ENCODE results near the gene DISP3.

The DISP3 gene

GRCh38 chr1:11463177-11463576 lies 15.8 kb upstream of the DISP3 start:
- H3K36me3 ChIP-seq (ENCODE audit: control insufficient read depth in 1 of 2, insufficient read depth in 2 of 2, low read length in 2 of 2): no peaks in the 10 kb centered on the region
- no peaks in the 10 kb centered on the region for H3K4me1 ChIP-seq (ENCODE audit: control insufficient read depth in 1 of 2, insufficient read depth in 2 of 2, low read length in 2 of 2)
- no peak overlapping the region for H3K4me3 ChIP-seq (ENCODE audit: low read depth in 1 of 2, low read length in 2 of 2)
- H3K27ac ChIP-seq (ENCODE audit: low read length): no peak overlapping the region
- no peaks in the 10 kb centered on the region for H3K9me3 ChIP-seq (ENCODE audit: control insufficient read depth in 1 of 2, low read length in 2 of 2)
- H3K27me3 ChIP-seq (ENCODE audit: low read depth, low read length): no peaks in the 10 kb centered on the region

- Histone ChIP-seq H3K27me3 (ENCODE audit: low read depth, low read length) (no peaks in the 10 kb centered on the region), H3K9me3 (ENCODE audit: control insufficient read depth in 1 of 2, low read length in 2 of 2) (no peaks in the 10 kb centered on the region), H3K27ac (ENCODE audit: low read length) (no peak overlapping the region), H3K4me3 (ENCODE audit: low read depth in 1 of 2, low read length in 2 of 2) (no peak overlapping the region), H3K4me1 (ENCODE audit: control insufficient read depth in 1 of 2, insufficient read depth in 2 of 2, low read length in 2 of 2) (no peaks in the 10 kb centered on the region), H3K36me3 (ENCODE audit: control insufficient read depth in 1 of 2, insufficient read depth in 2 of 2, low read length in 2 of 2) (no peaks in the 10 kb centered on the region)
Observed at GRCh38 chr1:11465307-11465706, 13.6 kb upstream of the DISP3 start.

- H3K27me3 ChIP-seq (ENCODE audit: low read depth, low read length): no peaks in the 10 kb centered on the region
- H3K4me1 ChIP-seq (ENCODE audit: control insufficient read depth in 1 of 2, insufficient read depth in 2 of 2, low read length in 2 of 2): no peaks in the 10 kb centered on the region
Observed at GRCh38 chr1:11466416-11466815, 12.5 kb upstream of the DISP3 start.

GRCh38 chr1:11468878-11469277 lies 10.1 kb upstream of the DISP3 start:
- Histone ChIP-seq H3K27me3 (ENCODE audit: low read depth, low read length) (no peaks in the 10 kb centered on the region), H3K4me3 (ENCODE audit: low read depth in 1 of 2, low read length in 2 of 2) (no peak overlapping the region), H3K4me1 (ENCODE audit: control insufficient read depth in 1 of 2, insufficient read depth in 2 of 2, low read length in 2 of 2) (no peaks in the 10 kb centered on the region)

More at GRCh38 chr1:11466416-11466815, 12.5 kb upstream of the DISP3 start:
- Histone ChIP-seq H3K9me3 (ENCODE audit: control insufficient read depth in 1 of 2, low read length in 2 of 2) (no peaks in the 10 kb centered on the region), H3K27ac (ENCODE audit: low read length) (no peak overlapping the region), H3K4me3 (ENCODE audit: low read depth in 1 of 2, low read length in 2 of 2) (no peak overlapping the region), H3K36me3 (ENCODE audit: control insufficient read depth in 1 of 2, insufficient read depth in 2 of 2, low read length in 2 of 2) (no peaks in the 10 kb centered on the region)

GRCh38 chr1:11470912-11471311 lies 8.0 kb upstream of the DISP3 start:
- H3K4me1 ChIP-seq (ENCODE audit: control insufficient read depth in 1 of 2, insufficient read depth in 2 of 2, low read length in 2 of 2): no peaks in the 10 kb centered on the region
- no peaks in the 10 kb centered on the region for H3K9me3 ChIP-seq (ENCODE audit: control insufficient read depth in 1 of 2, low read length in 2 of 2)
- no peak overlapping the region for H3K4me3 ChIP-seq (ENCODE audit: low read depth in 1 of 2, low read length in 2 of 2)
- no peak overlapping the region for H3K27ac ChIP-seq (ENCODE audit: low read length)
- no peaks in the 10 kb centered on the region for H3K36me3 ChIP-seq (ENCODE audit: control insufficient read depth in 1 of 2, insufficient read depth in 2 of 2, low read length in 2 of 2)
- H3K27me3 ChIP-seq (ENCODE audit: low read depth, low read length): no peaks in the 10 kb centered on the region

More at GRCh38 chr1:11468878-11469277, 10.1 kb upstream of the DISP3 start:
- no peak overlapping the region for H3K27ac ChIP-seq (ENCODE audit: low read length)
- H3K9me3 ChIP-seq (ENCODE audit: control insufficient read depth in 1 of 2, low read length in 2 of 2): no peaks in the 10 kb centered on the region
- no peaks in the 10 kb centered on the region for H3K36me3 ChIP-seq (ENCODE audit: control insufficient read depth in 1 of 2, insufficient read depth in 2 of 2, low read length in 2 of 2)

GRCh38 chr1:11471473-11471872 lies 7.5 kb upstream of the DISP3 start:
- H3K4me3 ChIP-seq (ENCODE audit: low read depth in 1 of 2, low read length in 2 of 2): no peak overlapping the region
- H3K27me3 ChIP-seq (ENCODE audit: low read depth, low read length): no peaks in the 10 kb centered on the region
- H3K4me1 ChIP-seq (ENCODE audit: control insufficient read depth in 1 of 2, insufficient read depth in 2 of 2, low read length in 2 of 2): no peaks in the 10 kb centered on the region
- H3K9me3 ChIP-seq (ENCODE audit: control insufficient read depth in 1 of 2, low read length in 2 of 2): no peaks in the 10 kb centered on the region
- no peaks in the 10 kb centered on the region for H3K36me3 ChIP-seq (ENCODE audit: control insufficient read depth in 1 of 2, insufficient read depth in 2 of 2, low read length in 2 of 2)
- no peak overlapping the region for H3K27ac ChIP-seq (ENCODE audit: low read length)

- Histone ChIP-seq H3K4me3 (ENCODE audit: low read depth in 1 of 2, low read length in 2 of 2) (no peak overlapping the region), H3K27ac (ENCODE audit: low read length) (no peak overlapping the region), H3K4me1 (ENCODE audit: control insufficient read depth in 1 of 2, insufficient read depth in 2 of 2, low read length in 2 of 2) (no peaks in the 10 kb centered on the region), H3K27me3 (ENCODE audit: low read depth, low read length) (no peaks in the 10 kb centered on the region), H3K9me3 (ENCODE audit: control insufficient read depth in 1 of 2, low read length in 2 of 2) (no peaks in the 10 kb centered on the region), H3K36me3 (ENCODE audit: control insufficient read depth in 1 of 2, insufficient read depth in 2 of 2, low read length in 2 of 2) (no peaks in the 10 kb centered on the region)
Observed at GRCh38 chr1:11472284-11472683, 6.7 kb upstream of the DISP3 start.

- Histone ChIP-seq H3K36me3 (ENCODE audit: control insufficient read depth in 1 of 2, insufficient read depth in 2 of 2, low read length in 2 of 2) (no peaks in the 10 kb centered on the region), H3K4me1 (ENCODE audit: control insufficient read depth in 1 of 2, insufficient read depth in 2 of 2, low read length in 2 of 2) (no peaks in the 10 kb centered on the region), H3K9me3 (ENCODE audit: control insufficient read depth in 1 of 2, low read length in 2 of 2) (no peaks in the 10 kb centered on the region), H3K27me3 (ENCODE audit: low read depth, low read length) (peaks cover 3% of the 10 kb centered on the region), H3K27ac (ENCODE audit: low read length) (no peak overlapping the region), H3K4me3 (ENCODE audit: low read depth in 1 of 2, low read length in 2 of 2) (no peak overlapping the region)
Observed at GRCh38 chr1:11472741-11473140, 6.2 kb upstream of the DISP3 start.

- Histone ChIP-seq H3K4me3 (ENCODE audit: low read depth in 1 of 2, low read length in 2 of 2) (no peak overlapping the region), H3K9me3 (ENCODE audit: control insufficient read depth in 1 of 2, low read length in 2 of 2) (no peaks in the 10 kb centered on the region), H3K27me3 (ENCODE audit: low read depth, low read length) (peaks cover 8% of the 10 kb centered on the region), H3K27ac (ENCODE audit: low read length) (no peak overlapping the region), H3K4me1 (ENCODE audit: control insufficient read depth in 1 of 2, insufficient read depth in 2 of 2, low read length in 2 of 2) (peaks cover 0 to 6% of the 10 kb centered on the region in 2 donors), H3K36me3 (ENCODE audit: control insufficient read depth in 1 of 2, insufficient read depth in 2 of 2, low read length in 2 of 2) (no peaks in the 10 kb centered on the region)
Observed at GRCh38 chr1:11473491-11474034, 5.4 kb upstream of the DISP3 start.

- Histone ChIP-seq H3K36me3 (ENCODE audit: control insufficient read depth in 1 of 2, insufficient read depth in 2 of 2, low read length in 2 of 2) (no peaks in the 10 kb centered on the region), H3K4me3 (ENCODE audit: low read depth in 1 of 2, low read length in 2 of 2) (no peak overlapping the region), H3K9me3 (ENCODE audit: control insufficient read depth in 1 of 2, low read length in 2 of 2) (no peaks in the 10 kb centered on the region), H3K27ac (ENCODE audit: low read length) (no peak overlapping the region), H3K4me1 (ENCODE audit: control insufficient read depth in 1 of 2, insufficient read depth in 2 of 2, low read length in 2 of 2) (peaks cover 0 to 18% of the 10 kb centered on the region in 2 donors), H3K27me3 (ENCODE audit: low read depth, low read length) (peaks cover 8% of the 10 kb centered on the region)
Observed at GRCh38 chr1:11474826-11475225, 4.1 kb upstream of the DISP3 start.

GRCh38 chr1:11475748-11476147 lies 3.2 kb upstream of the DISP3 start:
- no peaks in the 10 kb centered on the region for H3K36me3 ChIP-seq (ENCODE audit: control insufficient read depth in 1 of 2, insufficient read depth in 2 of 2, low read length in 2 of 2)
- peaks cover 14% of the 10 kb centered on the region for H3K27me3 ChIP-seq (ENCODE audit: low read depth, low read length)
- no peak overlapping the region for H3K4me3 ChIP-seq (ENCODE audit: low read depth in 1 of 2, low read length in 2 of 2)
- H3K27ac ChIP-seq (ENCODE audit: low read length): no peak overlapping the region
- H3K9me3 ChIP-seq (ENCODE audit: control insufficient read depth in 1 of 2, low read length in 2 of 2): no peaks in the 10 kb centered on the region
- peaks cover 0 to 20% of the 10 kb centered on the region in 2 donors for H3K4me1 ChIP-seq (ENCODE audit: control insufficient read depth in 1 of 2, insufficient read depth in 2 of 2, low read length in 2 of 2)

GRCh38 chr1:11479375-11479979 lies 522 bp downstream of the DISP3 start:
- H3K9me3 ChIP-seq (ENCODE audit: control insufficient read depth in 1 of 2, low read length in 2 of 2): no peaks in the 10 kb centered on the region
- no peak overlapping the region for H3K27ac ChIP-seq (ENCODE audit: low read length)
- H3K4me1 ChIP-seq (ENCODE audit: control insufficient read depth in 1 of 2, insufficient read depth in 2 of 2, low read length in 2 of 2): peaks cover 0 to 20% of the 10 kb centered on the region in 2 donors
- H3K4me3 ChIP-seq (ENCODE audit: low read depth in 1 of 2, low read length in 2 of 2): peak overlapping the region in 1 of 2 donors; percentile 63
- H3K36me3 ChIP-seq (ENCODE audit: control insufficient read depth in 1 of 2, insufficient read depth in 2 of 2, low read length in 2 of 2): no peaks in the 10 kb centered on the region
- peaks cover 34% of the 10 kb centered on the region for H3K27me3 ChIP-seq (ENCODE audit: low read depth, low read length)
